Heart right ventricle (tissue), 16 donors: Measurements from ENCODE around the gene ARHGEF10L. TPM values are rescaled to one million over a fixed set of nuclear protein-coding genes. Genes with fewer than 3 reads are reported as not detected.

Source experiments
- ATAC-seq, 8 donors: fragments of 200-7000 bp; cut with Tn5 transposase; one replicate each; pipeline ENCODE4 v1.9.1; 2020; ENCODE audit warnings: mild to moderate bottlenecking in 8 of 8, moderate library complexity in 8 of 8, moderate number of reproducible peaks in 1 of 8
- DNase-seq, 2 donors: peaks; one replicate each; pipeline ENCODE4 v3.0.0-alpha.2; 2020
- H3K27ac ChIP-seq, 10 donors: fragments of 200-600 bp; sonication (generic) in 2 of 10; one replicate each; pipeline versions ENCODE4 v1.5.0 to v1.8.0; 2020 to 2022; ENCODE audit warnings: mild to moderate bottlenecking in 3 of 10
- H3K27me3 ChIP-seq, 7 donors: fragments of 200-600 bp; one replicate each; pipeline ENCODE4 v1.8.0; 2021 to 2022; ENCODE audit warnings: mild to moderate bottlenecking in 2 of 7
- H3K36me3 ChIP-seq, 9 donors: fragments of 200-600 bp; sonication (generic) in 1 of 9; one replicate each; pipeline versions ENCODE4 v1.5.0 to v1.8.0; 2020 to 2022; ENCODE audit warnings: mild to moderate bottlenecking in 2 of 9
- H3K4me1 ChIP-seq, 9 donors: fragments of 200-600 bp; sonication (generic) in 1 of 9; one replicate each; pipeline versions ENCODE4 v1.5.0 to v1.8.0; 2020 to 2022; ENCODE audit warnings: mild to moderate bottlenecking in 4 of 9
- H3K4me3 ChIP-seq, 10 donors: fragments of 200-600 bp; sonication (generic) in 2 of 10; one replicate each; pipeline versions ENCODE4 v1.5.0 to v1.8.0; 2020 to 2022; ENCODE audit warnings: mild to moderate bottlenecking in 7 of 10, moderate library complexity in 2 of 10
- H3K9me3 ChIP-seq, 11 donors: fragments of 200-600 bp in 10 of 11; sonication (generic) in 2 of 11; one replicate each; pipeline versions ENCODE4 v1.5.0 to v1.8.0; 2013 to 2022; ENCODE audit warnings: mild to moderate bottlenecking in 2 of 11, control low read depth in 1 of 11, moderate library complexity in 1 of 11
- WGBS, 2 donors: extraction: QIAGEN DNeasy Blood & Tissue Kit; methylation state at CpG; one replicate each; pipeline ENCODE4 v1.1.7; 2013; ENCODE audit warnings: inconsistent platforms in 1 of 2; 5-methylcytosine and 5-hydroxymethylcytosine counted together
- intact Hi-C, 10 donors: fragments of 100-400 bp; cut with DNase I; formaldehyde crosslinking; loops; one replicate each; pipeline versions ENCODE4 v1.11.1 to v1.14.2; 2022
- polyA plus RNA-seq, 2 donors: library from polyadenylated mRNA; stranded (reverse); fragments of 200-250 nt; gene quantifications; one replicate each; pipeline ENCODE4 v1.2.3, GENCODE V29; 2013
- total RNA-seq, 10 donors: library from RNA; stranded (reverse); fragmentation: NEBNext Ultra II Directional in 3 of 10; extraction: Animal tissue kit (Norgen Biotek cat#: 25700) in 3 of 10; gene quantifications; one replicate each; pipeline versions ENCODE4 v1.2.1 to v1.2.4, GENCODE V29; 2021 to 2023
- TF ChIP-seq, protein P1 (sequence below), 9 donors: fragments of 200-600 bp; sonication (generic) in 2 of 9; IDR thresholded peaks; one replicate each; pipeline versions ENCODE4 v1.5.0 to v1.8.0; 2021 to 2022; ENCODE audit warnings: antibody characterized with exemption in 9 of 9, mild to moderate bottlenecking in 5 of 9, moderate library complexity in 1 of 9
- donor health status: Arrhythmogenic right ventricular cardiomyopathy.
- donor health status: ischemic (EF 13 %, LVEDD 7.1; RV severe dilation, severe dysfunction).
- donor health status: healthy with polysubstance abuse.
- donor health status: DM: no; HTN: yes; CAD: no.
- donor health status: DM: no; HTN: no; CAD: no.
- donor health status: ischemic (EF 25% LVEDD 6.9; RV normal size, moderate dysfunction).
- donor health status: ischemic (EF 25% LVEDD 5.7; RV mildly dilated, moderate dysfunction).
- donor health status: healthy.
- donor health status: DM: yes; HTN: yes; CAD: no.
- donor health status: Ischemic cardiomyopathy.
- donor health status: ischemic (EF 35%, LVEDD 5.7; RV mildly dilated, moderate dysfunction).
- donor health status: nonischemic (EF 11% LVEDD 7.7; RV severe dilation, severe dysfunction).
- donor health status: DM: yes; HTN: yes; CAD: no.
- donor health status: PGD.
- donor health status: ischemic (EF 29% LVEDD 5.4; RV normal size, mild dysfunction).
- donor health status: nonischemic (EF 23%, LVEDD 6.1; RV moderate dilation, normal function).

Gene ARHGEF10L
- total and polyA plus RNA-seq, 12 donors: 45.4 to 68.4 (median 50.6) TPM

DNA sequence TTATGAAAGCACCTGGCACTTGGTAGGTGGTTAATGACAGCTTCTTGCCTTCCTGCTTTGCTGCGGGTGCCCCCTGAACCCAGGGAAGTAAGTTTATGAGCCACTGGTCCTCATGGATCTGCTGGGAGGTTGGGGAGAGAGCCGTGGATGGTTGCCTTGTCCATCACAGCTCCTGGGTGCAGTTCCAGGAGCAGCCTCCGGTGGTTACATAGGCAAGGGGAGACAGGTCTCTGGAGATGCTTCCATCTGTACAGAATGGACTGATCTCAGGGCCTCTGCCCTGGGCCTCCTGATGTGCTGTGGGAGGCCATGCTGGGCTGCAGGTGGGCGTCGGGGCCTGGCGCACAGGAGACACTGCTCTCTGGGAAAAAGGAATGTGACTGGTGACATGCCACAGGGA lies 31.6 kb upstream of the ARHGEF10L start:
- H3K4me3 ChIP-seq: no peak overlapping the region
- H3K36me3 ChIP-seq: no peaks in the 10 kb centered on the region
- TF ChIP-seq, protein P1, sequence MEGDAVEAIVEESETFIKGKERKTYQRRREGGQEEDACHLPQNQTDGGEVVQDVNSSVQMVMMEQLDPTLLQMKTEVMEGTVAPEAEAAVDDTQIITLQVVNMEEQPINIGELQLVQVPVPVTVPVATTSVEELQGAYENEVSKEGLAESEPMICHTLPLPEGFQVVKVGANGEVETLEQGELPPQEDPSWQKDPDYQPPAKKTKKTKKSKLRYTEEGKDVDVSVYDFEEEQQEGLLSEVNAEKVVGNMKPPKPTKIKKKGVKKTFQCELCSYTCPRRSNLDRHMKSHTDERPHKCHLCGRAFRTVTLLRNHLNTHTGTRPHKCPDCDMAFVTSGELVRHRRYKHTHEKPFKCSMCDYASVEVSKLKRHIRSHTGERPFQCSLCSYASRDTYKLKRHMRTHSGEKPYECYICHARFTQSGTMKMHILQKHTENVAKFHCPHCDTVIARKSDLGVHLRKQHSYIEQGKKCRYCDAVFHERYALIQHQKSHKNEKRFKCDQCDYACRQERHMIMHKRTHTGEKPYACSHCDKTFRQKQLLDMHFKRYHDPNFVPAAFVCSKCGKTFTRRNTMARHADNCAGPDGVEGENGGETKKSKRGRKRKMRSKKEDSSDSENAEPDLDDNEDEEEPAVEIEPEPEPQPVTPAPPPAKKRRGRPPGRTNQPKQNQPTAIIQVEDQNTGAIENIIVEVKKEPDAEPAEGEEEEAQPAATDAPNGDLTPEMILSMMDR (IDR thresholded peaks at IDR 0.05): peak in 1 of 9 donors; percentile 23
- H3K27me3 ChIP-seq: no peaks in the 10 kb centered on the region
- no peaks in the 10 kb centered on the region for H3K9me3 ChIP-seq
- no peak overlapping the region for H3K27ac ChIP-seq
- peaks cover 0 to 3% (median 1%) of the 10 kb centered on the region in 9 donors for H3K4me1 ChIP-seq
- ATAC-seq (peak in 1 of 8 donors; percentile 41), DNase-seq (no peak)
- WGBS, 2 donors: 76 to 80% methylated on average over 6 of the region's 6 CpGs
- intact Hi-C loops: no loop called here

DNA sequence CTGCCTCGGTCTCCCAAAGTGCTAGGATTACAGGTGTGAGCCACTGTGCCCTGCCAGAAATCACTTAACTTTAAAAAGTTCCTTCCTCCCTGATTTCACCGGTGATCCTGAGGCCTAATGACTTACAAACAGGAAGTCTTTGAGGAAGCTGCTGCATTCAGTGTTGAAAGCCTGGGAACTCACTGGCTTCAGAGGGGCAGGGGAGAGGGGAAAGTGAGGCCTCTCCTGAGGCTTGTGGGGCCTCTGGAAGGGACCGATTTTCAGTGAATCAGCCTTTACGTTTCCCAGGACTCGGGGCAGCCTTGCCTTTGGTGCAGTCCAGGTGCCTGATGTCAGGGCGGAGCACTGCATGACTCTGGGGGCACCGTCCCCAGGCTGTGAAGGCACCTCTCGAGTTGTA lies 30.1 kb upstream of the ARHGEF10L start:
- H3K9me3 ChIP-seq: no peaks in the 10 kb centered on the region
- H3K36me3 ChIP-seq: no peaks in the 10 kb centered on the region
- peaks cover 0 to 5% (median 0%) of the 10 kb centered on the region in 7 donors for H3K27me3 ChIP-seq
- WGBS, 2 donors: 58 to 70% methylated on average over 8 of the region's 8 CpGs
- intact Hi-C loops: no loop called here
- H3K4me1 ChIP-seq: no peaks in the 10 kb centered on the region
- TF ChIP-seq, protein P1 (IDR thresholded peaks at IDR 0.05): no peak
- ATAC-seq (no peak), DNase-seq (no peak)
- H3K4me3 ChIP-seq: no peak overlapping the region
- H3K27ac ChIP-seq: no peak overlapping the region

DNA sequence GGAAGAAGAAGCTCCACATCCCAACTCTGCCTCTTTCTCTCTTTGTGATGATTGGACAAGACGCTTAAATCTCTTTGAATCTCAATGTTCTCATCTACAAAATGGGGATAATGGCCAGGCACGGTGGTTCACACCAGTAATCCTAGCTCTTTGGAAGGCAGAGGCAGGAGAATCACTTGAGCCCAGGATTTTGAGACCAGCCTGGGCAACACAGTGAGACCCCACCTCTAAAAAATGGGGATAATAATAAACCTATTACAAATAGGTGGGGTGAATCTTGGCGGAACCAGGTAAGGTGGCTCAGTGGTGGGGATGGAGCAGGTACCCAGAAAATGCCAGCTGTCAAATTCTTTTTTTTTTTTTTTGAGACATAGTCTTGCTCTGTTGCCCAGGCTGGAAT lies 29.4 kb upstream of the ARHGEF10L start:
- TF ChIP-seq, protein P1 (IDR thresholded peaks at IDR 0.05): no peak
- no peak for ATAC-seq
- H3K4me1 ChIP-seq: no peaks in the 10 kb centered on the region
- intact Hi-C loops: loop anchor here in 1 of 10 donors (10.0 kb wide), 1 partner anchor 315 kb away; no protein-coding TSS in a partner anchor
- H3K4me3 ChIP-seq: no peak overlapping the region
- no peaks in the 10 kb centered on the region for H3K9me3 ChIP-seq
- H3K27me3 ChIP-seq: peaks cover 0 to 5% (median 0%) of the 10 kb centered on the region in 7 donors
- H3K27ac ChIP-seq: no peak overlapping the region
- no peak for DNase-seq
- no peaks in the 10 kb centered on the region for H3K36me3 ChIP-seq
- 86 to 94% methylated on average over 3 of the region's 3 CpGs for WGBS, 2 donors

DNA sequence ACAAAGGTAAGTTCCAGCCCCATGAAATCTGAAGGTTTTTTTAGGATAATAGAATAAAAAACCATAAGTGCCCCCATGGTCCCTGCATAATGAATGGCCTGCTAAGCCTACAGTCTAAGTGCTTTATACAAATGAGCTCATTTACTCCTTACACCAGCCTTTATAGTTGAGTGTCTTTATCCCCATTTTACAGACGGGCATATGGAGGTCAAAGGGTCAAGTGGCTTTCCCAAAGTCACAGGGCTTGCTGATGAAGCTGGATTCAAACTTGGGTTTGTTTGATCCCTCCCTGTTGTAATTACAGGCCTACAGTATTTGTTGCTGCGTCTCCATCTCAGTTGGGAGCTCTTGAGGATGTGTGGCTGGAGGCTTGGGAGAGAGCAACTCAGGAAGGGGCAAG lies 28.3 kb upstream of the ARHGEF10L start:
- TF ChIP-seq, protein P1 (IDR thresholded peaks at IDR 0.05): no peak
- intact Hi-C loops: loop anchor here in 1 of 10 donors (10.0 kb wide), 1 partner anchor 314 kb away; no protein-coding TSS in a partner anchor
- 84 to 91% methylated on average over 2 of the region's 2 CpGs for WGBS, 2 donors
- ATAC-seq (no peak), DNase-seq (no peak)
- Histone ChIP-seq H3K27ac (no peak overlapping the region), H3K27me3 (peaks cover 0 to 5% (median under 1%) of the 10 kb centered on the region in 7 donors), H3K4me3 (no peak overlapping the region), H3K36me3 (no peaks in the 10 kb centered on the region), H3K4me1 (no peaks in the 10 kb centered on the region), H3K9me3 (no peaks in the 10 kb centered on the region)
